IMR-90 (cell line): Measurements from ENCODE around the gene ANKRD53.

Experiments
- BHLHE40 ChIP-seq: fragments of 150-350 bp; IDR thresholded peaks from 2 replicates; pipeline ENCODE4 v1.6.1; 2016; ENCODE audit warnings: mild to moderate bottlenecking, low read depth, low read length
- FOS ChIP-seq: fragments of 150-350 bp; IDR thresholded peaks from 2 replicates; pipeline ENCODE4 v1.6.1; 2016; ENCODE audit warnings: low read depth, low read length
- MAFK ChIP-seq: IDR thresholded peaks from 2 replicates; pipeline ENCODE4 v1.6.1; 2012; ENCODE audit warnings: low read depth, low read length, improper control_type of control experiment
- MAZ ChIP-seq: IDR thresholded peaks from 2 replicates; pipeline ENCODE4 v1.6.1; 2012; ENCODE audit warnings: low read depth, mild to moderate bottlenecking, low read length, improper control_type of control experiment, moderate library complexity, borderline replicate concordance
- NFE2L2 ChIP-seq: fragments of 150-350 bp; IDR thresholded peaks from 2 replicates; pipeline ENCODE4 v1.6.1; 2016; ENCODE audit warnings: low read depth, mild to moderate bottlenecking, low read length
- POLR2A ChIP-seq: IDR thresholded peaks from 2 replicates; pipeline ENCODE4 v1.6.1; 2012; ENCODE audit warnings: mild to moderate bottlenecking, low read depth, low read length
- RAD21 ChIP-seq: IDR thresholded peaks from 2 replicates; pipeline ENCODE4 v1.6.1; 2012; ENCODE audit warnings: low read length, improper control_type of control experiment
- TF ChIP-seq, protein P1 (sequence below): conservative IDR thresholded peaks from 2 replicates; pipeline ENCODE4 v1.5.1; 2012; ENCODE audit warnings: mild to moderate bottlenecking, low read depth, low read length, improper control_type of control experiment
- TF ChIP-seq, protein P2 (sequence below): fragments of 150-350 bp; IDR thresholded peaks from 2 replicates; pipeline ENCODE4 v1.6.1; 2016; ENCODE audit warnings: low read depth, mild to moderate bottlenecking, low read length, moderate library complexity, borderline replicate concordance
- TF ChIP-seq, protein P3 (sequence below): fragments of 150-350 bp; IDR thresholded peaks from 2 replicates; pipeline ENCODE4 v1.6.1; 2017; ENCODE audit warnings: mild to moderate bottlenecking, antibody characterized with exemption, low read length, low read depth

- no peak for TF ChIP-seq RAD21
- TF ChIP-seq, protein P1, sequence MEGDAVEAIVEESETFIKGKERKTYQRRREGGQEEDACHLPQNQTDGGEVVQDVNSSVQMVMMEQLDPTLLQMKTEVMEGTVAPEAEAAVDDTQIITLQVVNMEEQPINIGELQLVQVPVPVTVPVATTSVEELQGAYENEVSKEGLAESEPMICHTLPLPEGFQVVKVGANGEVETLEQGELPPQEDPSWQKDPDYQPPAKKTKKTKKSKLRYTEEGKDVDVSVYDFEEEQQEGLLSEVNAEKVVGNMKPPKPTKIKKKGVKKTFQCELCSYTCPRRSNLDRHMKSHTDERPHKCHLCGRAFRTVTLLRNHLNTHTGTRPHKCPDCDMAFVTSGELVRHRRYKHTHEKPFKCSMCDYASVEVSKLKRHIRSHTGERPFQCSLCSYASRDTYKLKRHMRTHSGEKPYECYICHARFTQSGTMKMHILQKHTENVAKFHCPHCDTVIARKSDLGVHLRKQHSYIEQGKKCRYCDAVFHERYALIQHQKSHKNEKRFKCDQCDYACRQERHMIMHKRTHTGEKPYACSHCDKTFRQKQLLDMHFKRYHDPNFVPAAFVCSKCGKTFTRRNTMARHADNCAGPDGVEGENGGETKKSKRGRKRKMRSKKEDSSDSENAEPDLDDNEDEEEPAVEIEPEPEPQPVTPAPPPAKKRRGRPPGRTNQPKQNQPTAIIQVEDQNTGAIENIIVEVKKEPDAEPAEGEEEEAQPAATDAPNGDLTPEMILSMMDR, result no peak
- no peak for TF ChIP-seq POLR2A
- TF ChIP-seq BHLHE40, result no peak
- TF ChIP-seq FOS, result no peak
- no peak for TF ChIP-seq NFE2L2
- TF ChIP-seq MAFK, result no peak
- TF ChIP-seq, protein P2, sequence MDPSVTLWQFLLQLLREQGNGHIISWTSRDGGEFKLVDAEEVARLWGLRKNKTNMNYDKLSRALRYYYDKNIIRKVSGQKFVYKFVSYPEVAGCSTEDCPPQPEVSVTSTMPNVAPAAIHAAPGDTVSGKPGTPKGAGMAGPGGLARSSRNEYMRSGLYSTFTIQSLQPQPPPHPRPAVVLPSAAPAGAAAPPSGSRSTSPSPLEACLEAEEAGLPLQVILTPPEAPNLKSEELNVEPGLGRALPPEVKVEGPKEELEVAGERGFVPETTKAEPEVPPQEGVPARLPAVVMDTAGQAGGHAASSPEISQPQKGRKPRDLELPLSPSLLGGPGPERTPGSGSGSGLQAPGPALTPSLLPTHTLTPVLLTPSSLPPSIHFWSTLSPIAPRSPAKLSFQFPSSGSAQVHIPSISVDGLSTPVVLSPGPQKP, result no peak
- TF ChIP-seq, protein P3, sequence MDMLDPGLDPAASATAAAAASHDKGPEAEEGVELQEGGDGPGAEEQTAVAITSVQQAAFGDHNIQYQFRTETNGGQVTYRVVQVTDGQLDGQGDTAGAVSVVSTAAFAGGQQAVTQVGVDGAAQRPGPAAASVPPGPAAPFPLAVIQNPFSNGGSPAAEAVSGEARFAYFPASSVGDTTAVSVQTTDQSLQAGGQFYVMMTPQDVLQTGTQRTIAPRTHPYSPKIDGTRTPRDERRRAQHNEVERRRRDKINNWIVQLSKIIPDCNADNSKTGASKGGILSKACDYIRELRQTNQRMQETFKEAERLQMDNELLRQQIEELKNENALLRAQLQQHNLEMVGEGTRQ, result no peak
- no peak for TF ChIP-seq MAZ
These were observed 38.4 kb upstream of the ANKRD53 start for GRCh38 chr2:70939839-70940580.
